ENCODE measurements around the gene MYRF.

MYRF gene

DNA sequence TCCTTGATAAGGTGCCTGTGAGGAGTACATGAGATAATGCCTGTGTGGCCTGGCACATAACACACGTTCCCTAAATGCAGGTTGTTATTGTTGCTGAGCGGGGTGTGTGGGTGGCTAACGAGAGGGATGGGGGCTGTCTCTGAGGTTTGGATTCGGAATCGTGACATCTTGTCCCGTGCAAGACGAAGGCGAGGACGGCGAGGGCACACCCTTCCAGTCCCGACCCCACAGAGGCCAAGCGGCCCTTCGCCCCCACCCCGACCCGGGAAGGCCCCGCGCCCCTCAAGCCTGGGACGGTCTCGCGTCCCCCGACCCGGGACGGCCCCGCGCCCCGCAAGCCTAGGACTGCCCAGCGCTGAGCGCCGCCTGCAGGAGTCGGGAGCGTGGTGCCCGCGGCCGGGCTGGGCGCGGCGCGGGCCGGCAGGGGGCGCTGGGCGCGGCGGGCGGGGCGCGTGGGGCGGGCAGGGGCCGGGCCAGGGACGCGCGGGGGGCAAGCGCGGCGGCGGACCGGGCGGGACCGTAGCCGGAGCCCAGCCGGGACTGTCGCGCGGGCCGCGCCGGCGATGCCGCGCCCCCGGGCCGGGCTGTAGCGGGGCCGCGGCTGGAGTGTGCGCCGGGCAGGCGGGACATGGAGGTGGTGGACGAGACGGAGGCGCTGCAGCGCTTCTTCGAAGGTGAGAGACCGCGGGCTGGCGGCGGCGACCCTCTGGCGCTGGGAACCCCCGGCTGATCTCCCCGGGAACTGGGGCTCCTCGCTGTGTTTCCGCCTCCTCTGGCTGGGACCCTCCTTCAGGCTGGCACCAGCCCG, at the start of gene MYRF:
Gene MYRF, plus strand, starts transcription at position 520 of the 808 bp plus-strand sequence. Its CDS starts 109 bp downstream, at position 629.
- peak in 1 of 2 donors; percentile 48 for DNase-seq (ENCODE audit: extremely low read depth in 1 of 2, low read depth in 1 of 2)

- DNase-seq (ENCODE audit: extremely low read depth in 1 of 2, low read depth in 1 of 2): no peak
Observed at GRCh38 chr11:61702701-61703312, 49.6 kb upstream of the MYRF start.

GRCh38 chr11:61704838-61705237, 47.6 kb upstream of the MYRF start:
- no peak for DNase-seq (ENCODE audit: extremely low read depth in 1 of 2, low read depth in 1 of 2)

DNA sequence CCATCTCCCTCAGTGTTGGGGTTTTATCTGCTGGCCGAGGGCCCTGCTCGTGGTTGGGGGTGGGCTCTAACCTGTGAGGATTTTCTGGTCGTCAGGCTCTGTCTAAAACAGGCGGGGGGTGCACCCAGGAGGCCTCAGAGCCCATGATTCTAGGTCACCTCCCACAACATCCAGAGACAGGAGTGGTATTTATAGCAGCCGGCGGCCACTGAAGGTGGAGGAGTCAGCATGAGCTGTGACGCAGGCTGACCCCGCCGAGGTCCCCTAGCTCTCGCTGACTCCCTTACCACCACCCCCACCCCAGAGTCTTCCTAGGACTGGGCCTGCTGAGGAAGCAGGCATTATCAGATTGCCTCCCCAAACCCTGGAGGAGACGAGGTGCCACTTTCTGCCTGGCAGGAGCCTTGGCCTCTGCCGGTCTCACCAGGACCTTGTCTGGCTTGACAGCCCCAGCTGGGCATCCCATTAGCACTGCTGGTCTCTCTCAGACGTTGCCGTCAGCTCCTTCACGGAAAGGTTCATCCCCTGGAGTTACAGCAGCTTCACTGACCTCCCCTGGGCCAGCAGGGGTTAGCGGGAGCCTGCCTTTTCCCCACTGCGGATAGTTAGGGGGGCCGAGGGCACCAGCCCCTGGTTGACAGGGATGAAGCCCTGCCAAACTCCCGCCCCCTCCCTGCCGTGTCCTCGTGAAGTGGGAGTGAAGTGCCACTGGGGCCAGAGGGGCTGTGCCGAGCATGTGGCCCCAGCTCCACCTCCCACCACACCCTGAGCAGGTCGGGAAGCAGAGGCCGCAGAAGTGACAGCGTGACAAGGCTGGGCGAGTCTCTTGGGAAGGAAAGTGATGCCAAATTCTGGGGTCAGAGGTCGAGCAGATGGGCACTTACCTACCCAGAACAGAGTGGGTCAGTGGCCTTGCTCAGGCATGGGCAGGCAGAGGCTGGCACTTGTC, 45.7 kb upstream of the MYRF start:
- no peak for DNase-seq (ENCODE audit: extremely low read depth in 1 of 2, low read depth in 1 of 2)

DNA sequence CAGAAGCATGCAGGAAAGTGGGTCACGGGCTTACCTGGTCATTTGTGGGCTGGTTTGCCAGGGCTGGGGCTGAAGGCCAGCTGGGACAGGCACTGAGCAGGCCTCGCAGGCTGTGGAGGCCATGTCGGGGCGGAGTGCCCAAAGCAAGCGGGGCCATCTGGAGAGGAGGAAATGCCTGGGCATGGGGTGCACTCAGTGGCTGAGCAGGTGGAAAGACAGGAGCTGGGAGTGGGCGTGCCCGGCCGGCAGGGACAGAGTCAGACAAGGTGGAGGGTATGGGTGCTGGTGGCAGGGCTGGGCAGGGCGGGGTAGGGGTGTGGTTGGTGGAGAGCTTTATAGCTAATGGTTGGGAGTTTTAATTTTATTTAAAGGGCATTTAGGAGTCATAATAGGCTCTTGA, 44.9 kb upstream of the MYRF start:
- DNase-seq (ENCODE audit: extremely low read depth in 1 of 2, low read depth in 1 of 2): no peak

DNA sequence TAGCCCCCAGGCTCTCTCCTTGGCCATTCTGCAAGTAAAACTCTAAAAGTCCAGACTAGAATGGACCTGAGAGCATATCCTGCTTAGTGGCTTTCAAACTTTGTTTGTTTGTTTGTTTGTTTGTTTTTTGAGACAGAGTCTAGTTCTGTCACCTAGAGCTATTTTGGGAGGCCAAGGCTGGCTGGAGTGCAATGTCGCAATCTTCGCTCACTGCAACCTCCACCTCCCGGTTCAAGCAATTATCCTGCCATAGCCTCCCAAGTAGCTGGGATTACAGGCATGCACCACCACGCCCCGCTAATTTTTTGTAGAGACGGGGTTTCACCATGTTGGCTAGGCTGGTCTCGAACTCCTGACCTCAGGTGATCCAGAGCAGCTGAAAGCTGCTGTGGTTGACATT, 43.3 kb upstream of the MYRF start:
- DNase-seq (ENCODE audit: extremely low read depth in 1 of 2, low read depth in 1 of 2): no peak

GRCh38 chr11:61709572-61709971, 42.9 kb upstream of the MYRF start:
- no peak for DNase-seq (ENCODE audit: extremely low read depth in 1 of 2, low read depth in 1 of 2)

- DNase-seq (ENCODE audit: extremely low read depth in 1 of 2, low read depth in 1 of 2): no peak
Observed at GRCh38 chr11:61710019-61710418, 42.4 kb upstream of the MYRF start.

GRCh38 chr11:61711037-61711436, 41.4 kb upstream of the MYRF start:
- no peak for DNase-seq (ENCODE audit: extremely low read depth in 1 of 2, low read depth in 1 of 2)

GRCh38 chr11:61711498-61711897, 40.9 kb upstream of the MYRF start:
- no peak for DNase-seq (ENCODE audit: extremely low read depth in 1 of 2, low read depth in 1 of 2)

- DNase-seq (ENCODE audit: extremely low read depth in 1 of 2, low read depth in 1 of 2): no peak
Observed at GRCh38 chr11:61712314-61712713, 40.1 kb upstream of the MYRF start.

DNA sequence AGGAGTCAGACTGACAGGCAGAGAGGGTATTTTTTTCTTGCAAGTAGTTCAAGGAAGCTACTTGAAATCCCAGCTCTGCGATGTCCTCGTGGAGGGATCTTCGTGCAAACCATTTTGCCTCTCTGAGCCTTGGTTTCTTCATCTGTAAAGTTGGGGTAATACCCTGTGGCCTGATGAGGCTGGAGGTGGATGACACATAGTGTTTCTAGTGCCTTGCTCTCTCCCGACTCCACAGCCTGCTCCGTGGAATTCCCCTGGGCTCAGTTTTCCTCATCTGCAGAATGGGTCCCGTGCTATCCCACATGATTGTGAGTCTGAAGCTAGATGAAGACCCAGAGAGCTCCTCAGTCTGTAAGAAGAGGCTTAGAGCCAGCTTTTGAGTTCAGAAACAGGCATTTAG, 39.6 kb upstream of the MYRF start:
- DNase-seq (ENCODE audit: extremely low read depth in 1 of 2, low read depth in 1 of 2): no peak

DNA sequence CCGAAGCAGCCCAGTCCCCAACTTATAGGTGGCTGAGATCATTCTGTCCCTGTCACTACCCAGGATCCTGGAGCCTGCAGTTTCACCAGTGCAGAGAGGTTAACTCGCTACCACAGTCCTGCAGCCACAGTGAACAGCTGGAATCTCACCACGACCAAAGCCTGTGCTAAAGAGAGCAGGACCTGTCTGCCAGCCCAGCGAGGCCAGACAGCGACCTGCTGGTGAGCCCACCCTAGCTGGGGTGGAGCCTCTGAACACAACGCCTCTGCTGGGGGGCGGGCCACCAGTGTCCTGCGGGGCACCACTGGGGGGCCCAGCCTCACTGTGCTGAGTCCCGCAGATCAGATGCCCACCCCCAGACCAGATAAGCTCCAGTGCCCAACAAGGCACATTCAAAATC, 39.0 kb upstream of the MYRF start:
- DNase-seq (ENCODE audit: extremely low read depth in 1 of 2, low read depth in 1 of 2): no peak

DNA sequence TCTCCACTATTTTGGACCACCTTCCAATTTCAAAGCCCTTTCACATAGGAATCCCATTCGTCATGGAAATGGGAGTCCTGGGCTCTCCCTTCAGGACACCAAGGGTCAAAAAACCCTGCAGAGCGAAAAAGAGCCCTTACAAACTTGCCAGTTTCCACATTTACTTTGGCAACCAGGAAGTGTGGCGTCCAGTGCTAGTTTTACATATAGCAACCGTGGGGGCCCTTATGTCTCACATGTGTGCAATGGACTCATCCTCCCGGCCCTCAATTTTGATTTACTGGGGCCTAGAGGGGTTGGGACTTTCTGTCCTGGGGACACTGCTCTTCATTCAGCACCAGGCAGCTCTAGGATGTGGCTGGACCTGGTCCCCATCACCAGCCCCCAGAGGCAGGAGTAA, 38.5 kb upstream of the MYRF start:
- no peak for DNase-seq (ENCODE audit: extremely low read depth in 1 of 2, low read depth in 1 of 2)

DNA sequence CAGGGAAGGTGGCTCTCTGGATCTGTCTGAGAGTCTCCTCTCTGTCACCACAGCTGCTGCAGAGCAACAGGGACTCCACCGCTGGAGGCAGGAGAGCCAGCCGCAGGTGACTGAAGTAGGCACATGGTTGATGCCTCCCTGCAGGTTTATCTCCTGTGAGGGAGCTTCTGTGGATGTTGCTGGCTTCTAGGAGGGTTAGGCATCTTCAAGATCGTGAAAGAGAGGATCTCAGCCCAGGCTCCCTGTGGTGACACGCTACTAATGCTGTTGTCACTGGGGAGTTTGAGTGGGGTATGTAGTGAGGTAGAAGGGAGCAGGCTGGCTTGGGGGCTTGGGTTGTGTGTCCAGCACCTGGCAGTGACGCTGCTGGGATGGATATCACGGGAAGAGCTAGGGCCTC, 38.1 kb upstream of the MYRF start:
- DNase-seq (ENCODE audit: extremely low read depth in 1 of 2, low read depth in 1 of 2): no peak

- no peak for DNase-seq (ENCODE audit: extremely low read depth in 1 of 2, low read depth in 1 of 2)
Observed at GRCh38 chr11:61714916-61715315, 37.5 kb upstream of the MYRF start.

DNA sequence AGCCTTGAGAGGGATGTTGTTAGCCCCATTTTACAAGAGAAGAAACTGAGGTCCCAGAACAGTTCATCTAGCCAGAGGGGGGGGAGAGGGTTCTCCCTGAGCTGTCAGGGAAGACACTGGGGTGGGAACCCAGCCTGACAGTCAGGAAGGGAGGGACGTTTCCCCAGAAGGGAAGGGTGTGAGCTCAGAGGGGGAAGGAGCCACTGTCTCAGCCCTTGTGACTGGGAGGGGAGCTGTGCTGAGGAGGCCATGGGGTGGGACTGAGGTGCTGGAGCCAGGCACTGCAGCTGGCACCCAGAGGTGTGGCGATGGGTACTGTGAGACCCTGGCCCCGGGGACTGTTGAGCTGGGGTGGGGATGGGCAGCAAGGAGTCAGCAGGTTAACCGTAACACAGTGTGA, 36.6 kb upstream of the MYRF start:
- no peak for DNase-seq (ENCODE audit: extremely low read depth in 1 of 2, low read depth in 1 of 2)

- no peak for DNase-seq (ENCODE audit: extremely low read depth in 1 of 2, low read depth in 1 of 2)
Observed at GRCh38 chr11:61716478-61717285, 35.8 kb upstream of the MYRF start.

DNA sequence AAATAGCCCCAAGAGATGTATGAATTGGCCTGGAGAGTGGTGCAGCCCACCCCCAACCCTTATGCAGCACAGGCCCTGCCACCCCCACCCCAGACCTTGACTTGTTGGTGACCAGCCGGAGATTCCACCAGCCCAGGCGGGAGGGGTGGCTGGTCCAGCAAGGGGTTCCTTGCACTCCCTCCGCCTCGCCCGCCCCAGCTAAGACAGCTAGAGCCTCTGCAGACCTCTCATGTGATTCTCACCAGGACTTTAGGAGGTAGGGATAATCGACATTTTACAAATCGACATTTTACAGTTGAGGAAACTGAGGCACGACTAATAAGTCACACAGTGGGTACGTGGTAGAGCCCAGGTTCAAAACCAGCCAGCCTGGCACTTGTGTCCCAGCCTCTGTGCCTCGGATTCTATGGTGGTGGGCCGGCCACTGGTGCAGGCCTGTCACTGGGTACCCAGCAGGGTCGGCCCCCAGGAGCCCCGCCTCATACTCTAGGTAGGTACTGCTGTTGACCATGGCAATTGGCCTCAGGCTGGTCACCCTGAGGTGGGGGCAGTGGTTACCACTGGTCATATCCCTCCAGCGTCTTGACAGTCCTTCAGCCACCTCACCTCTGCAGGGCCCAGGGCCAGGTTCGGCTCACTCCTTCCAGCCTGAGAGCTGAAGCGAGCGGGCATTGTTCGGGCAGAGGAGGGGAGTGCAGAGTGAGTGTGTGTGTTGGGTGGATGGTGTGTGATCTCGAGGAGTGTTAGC, 35.0 kb upstream of the MYRF start:
- no peak for DNase-seq (ENCODE audit: extremely low read depth in 1 of 2, low read depth in 1 of 2)

GRCh38 chr11:61718046-61718531, 34.3 kb upstream of the MYRF start:
- DNase-seq (ENCODE audit: extremely low read depth in 1 of 2, low read depth in 1 of 2): no peak
